Cardiac fibroblast (primary cell): ENCODE measurements around the gene SPAM1.
"Not testable (repeated sequence)": the region's sequence is repeated elsewhere in the genome, so short reads cannot be mapped to it uniquely, and the experiment has no call there.

Source experiments
- DNase-seq, 2 donors: peaks; one replicate each; pipeline versions ENCODE4 v3.0.0 to v3.0.0-alpha.2; 2010; ENCODE audit warnings: low read depth in 2 of 2
- H3K4me3 ChIP-seq, 2 donors: replicated peaks in 1 of 2; 1 replicate in 1 of 2; 2 replicates in 1 of 2; pipeline ENCODE4 v1.5.1; 2011; ENCODE audit warnings: low read depth in 2 of 2, low read length in 2 of 2, mild to moderate bottlenecking in 2 of 2, moderate library complexity in 1 of 2
- TF ChIP-seq, protein P1 (sequence below): IDR thresholded peaks from one replicate; pipeline ENCODE4 v1.5.1; 2011; ENCODE audit warnings: low read depth, mild to moderate bottlenecking, low read length, inconsistent platforms

Gene SPAM1, protein sequence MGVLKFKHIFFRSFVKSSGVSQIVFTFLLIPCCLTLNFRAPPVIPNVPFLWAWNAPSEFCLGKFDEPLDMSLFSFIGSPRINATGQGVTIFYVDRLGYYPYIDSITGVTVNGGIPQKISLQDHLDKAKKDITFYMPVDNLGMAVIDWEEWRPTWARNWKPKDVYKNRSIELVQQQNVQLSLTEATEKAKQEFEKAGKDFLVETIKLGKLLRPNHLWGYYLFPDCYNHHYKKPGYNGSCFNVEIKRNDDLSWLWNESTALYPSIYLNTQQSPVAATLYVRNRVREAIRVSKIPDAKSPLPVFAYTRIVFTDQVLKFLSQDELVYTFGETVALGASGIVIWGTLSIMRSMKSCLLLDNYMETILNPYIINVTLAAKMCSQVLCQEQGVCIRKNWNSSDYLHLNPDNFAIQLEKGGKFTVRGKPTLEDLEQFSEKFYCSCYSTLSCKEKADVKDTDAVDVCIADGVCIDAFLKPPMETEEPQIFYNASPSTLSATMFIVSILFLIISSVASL

DNA sequence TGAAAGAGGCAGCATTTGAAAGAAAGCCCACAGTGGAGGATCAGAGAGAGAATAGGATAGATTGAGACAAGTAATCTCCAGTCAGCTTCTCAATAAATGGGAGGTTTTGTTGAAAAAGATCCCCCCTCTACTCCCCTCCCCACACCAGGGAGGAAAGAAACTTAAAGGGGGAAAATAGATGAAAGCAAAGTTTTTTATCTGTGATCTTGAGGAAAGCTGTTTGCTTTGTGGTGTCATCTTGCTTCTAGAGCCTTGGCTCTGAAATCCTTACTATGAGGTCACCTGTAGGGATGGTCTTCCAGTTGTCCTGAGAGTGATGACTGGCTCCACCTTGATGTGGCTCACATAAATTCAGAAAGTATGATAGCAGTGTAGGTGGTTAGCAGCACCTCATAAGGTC, at the start of gene SPAM1:
TSS of gene SPAM1 (plus strand) at position 301 of the 400 bp plus-strand sequence. CDS start 28,330 bp downstream, outside the sequence.
- DNase-seq, result no peak
- TF ChIP-seq, protein P1, sequence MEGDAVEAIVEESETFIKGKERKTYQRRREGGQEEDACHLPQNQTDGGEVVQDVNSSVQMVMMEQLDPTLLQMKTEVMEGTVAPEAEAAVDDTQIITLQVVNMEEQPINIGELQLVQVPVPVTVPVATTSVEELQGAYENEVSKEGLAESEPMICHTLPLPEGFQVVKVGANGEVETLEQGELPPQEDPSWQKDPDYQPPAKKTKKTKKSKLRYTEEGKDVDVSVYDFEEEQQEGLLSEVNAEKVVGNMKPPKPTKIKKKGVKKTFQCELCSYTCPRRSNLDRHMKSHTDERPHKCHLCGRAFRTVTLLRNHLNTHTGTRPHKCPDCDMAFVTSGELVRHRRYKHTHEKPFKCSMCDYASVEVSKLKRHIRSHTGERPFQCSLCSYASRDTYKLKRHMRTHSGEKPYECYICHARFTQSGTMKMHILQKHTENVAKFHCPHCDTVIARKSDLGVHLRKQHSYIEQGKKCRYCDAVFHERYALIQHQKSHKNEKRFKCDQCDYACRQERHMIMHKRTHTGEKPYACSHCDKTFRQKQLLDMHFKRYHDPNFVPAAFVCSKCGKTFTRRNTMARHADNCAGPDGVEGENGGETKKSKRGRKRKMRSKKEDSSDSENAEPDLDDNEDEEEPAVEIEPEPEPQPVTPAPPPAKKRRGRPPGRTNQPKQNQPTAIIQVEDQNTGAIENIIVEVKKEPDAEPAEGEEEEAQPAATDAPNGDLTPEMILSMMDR, result no peak
- no peak within 1 kb of the TSS for H3K4me3 ChIP-seq

DNA sequence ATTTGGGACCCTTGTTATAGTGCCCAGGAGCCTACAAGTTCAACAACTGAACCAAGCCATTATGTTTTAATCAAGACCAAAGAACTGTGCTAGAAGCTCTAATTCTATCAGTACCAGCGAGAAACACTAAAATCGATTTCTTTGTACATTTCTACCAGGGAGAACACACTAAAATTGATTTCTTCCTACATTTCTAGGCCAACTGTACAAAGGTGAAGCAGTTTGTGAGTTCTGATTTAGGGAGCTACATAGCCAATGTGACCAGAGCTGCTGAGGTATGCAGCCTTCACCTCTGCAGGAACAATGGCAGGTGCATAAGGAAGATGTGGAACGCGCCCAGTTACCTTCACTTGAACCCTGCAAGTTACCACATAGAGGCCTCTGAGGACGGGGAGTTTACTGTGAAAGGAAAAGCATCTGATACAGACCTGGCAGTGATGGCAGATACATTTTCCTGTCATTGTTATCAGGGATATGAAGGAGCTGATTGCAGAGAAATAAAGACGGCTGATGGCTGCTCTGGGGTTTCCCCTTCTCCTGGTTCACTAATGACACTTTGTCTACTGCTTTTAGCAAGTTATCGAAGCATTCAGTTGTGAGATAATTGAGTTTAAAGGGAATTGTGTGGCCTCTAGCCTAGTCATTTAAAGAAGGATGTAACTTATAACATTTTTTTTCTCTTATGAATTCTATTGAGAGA, 48.3 kb upstream of the SPAM1 start:
- no peak for DNase-seq
- H3K4me3 ChIP-seq, result no peak overlapping the region
- TF ChIP-seq, protein P1, result no peak

DNA sequence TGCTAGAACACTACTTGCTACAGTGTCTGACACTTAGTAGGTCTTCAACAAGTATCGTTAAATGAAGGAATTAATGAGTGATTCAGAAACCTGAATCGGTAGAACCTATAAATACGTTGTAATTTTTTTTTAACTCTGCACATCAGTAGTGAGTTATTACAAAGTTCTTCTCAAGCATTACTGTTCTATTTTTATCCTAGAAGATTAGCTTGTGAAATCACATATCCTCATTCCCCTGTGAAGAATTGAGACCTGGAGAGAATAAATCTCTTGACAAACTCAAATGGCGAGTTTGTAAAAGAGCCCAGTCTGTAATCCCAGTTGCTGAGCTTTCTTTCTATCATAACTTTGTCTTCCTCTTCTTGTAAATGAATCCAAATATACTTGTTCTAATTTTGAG, 45.4 kb upstream of the SPAM1 start:
- DNase-seq, result no peak
- no peak overlapping the region for H3K4me3 ChIP-seq
- TF ChIP-seq, protein P1, result no peak

DNA sequence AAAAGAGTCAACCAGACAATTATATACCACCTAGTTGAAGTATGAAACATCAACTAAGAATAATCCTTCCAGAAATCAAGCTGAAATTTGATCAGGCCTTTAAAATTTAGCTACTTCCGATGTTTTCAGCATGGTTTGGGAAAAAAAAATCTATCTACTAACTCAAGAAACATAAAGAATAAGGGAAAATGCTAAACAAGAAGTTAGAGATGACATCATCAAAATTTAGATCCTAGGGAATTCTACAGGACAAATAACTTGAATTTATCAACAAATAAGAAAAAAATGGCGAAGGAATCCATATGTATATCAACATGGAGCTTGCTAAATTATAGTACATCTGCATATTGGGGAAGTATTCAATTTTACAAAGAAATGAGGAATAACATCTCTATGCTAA, 43.7 kb upstream of the SPAM1 start:
- no peak for DNase-seq
- H3K4me3 ChIP-seq, result no peak overlapping the region
- TF ChIP-seq, protein P1, result no peak

DNA sequence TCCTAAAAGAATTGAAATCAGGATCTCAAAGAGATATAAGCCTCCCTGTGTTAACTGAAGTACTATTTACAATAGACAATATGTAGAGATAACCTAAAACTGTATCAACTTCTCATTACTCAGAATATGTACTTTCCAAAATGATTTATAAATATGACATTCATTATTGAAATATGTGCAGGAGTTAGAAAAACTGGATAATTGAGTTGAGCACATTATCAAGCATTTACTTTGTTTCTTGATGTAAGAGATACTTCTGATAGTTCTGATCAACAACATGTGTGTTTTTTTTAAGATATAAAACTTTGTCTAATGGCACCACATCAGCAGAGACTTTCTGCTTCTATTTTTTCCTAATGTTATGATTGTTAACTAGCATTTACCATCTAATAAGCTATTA, 41.9 kb upstream of the SPAM1 start:
- TF ChIP-seq, protein P1, result no peak
- no peak overlapping the region for H3K4me3 ChIP-seq
- DNase-seq, result no peak

DNA sequence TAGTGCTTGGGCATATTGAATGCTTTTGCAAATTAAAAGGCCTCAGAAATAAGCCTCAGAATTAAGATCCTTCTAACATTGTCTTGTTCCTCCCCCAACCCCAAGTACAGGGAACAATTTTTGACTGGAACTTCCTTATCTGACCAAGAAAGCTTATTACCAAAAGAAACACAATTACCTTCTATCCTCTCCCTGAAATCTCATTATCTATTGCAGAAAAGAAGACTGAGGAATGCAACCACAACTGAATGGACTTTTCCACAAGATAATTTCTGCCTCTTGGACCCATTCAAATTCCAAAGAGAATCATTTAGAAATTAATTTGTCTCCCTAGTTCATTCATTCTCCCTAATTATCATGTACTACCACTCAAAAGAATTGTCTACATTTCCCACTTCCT, 36.8 kb upstream of the SPAM1 start:
- TF ChIP-seq, protein P1, result no peak
- DNase-seq, result no peak
- no peak overlapping the region for H3K4me3 ChIP-seq

DNA sequence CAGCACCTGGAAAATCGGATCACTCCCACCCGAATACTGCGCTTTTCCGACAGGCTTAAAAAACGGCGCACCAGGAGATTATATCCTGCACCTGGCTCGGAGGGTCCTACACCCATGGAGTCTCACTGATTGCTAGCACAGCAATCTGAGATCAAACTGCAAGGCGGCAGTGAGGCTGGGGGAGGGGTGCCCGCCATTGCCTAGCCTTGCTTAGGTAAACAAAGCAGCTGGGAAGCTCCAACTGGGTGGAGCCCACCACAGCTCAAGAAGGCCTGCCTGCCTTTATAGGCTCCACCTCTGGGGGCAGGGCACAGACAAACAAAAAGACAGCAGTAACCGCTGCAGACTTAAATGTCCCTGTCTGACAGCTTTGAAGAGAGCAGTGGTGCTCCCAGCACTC, 30.3 kb upstream of the SPAM1 start:
- DNase-seq, H3K4me3 ChIP-seq: not testable (repeated sequence)
